K562 (cell line): ENCODE measurements around the gene PRSS57. TPM values are rescaled to one million over a fixed set of nuclear protein-coding genes. Genes with fewer than 3 reads are reported as not detected.

ENCODE experiments used
- FOS ChIP-seq: IDR thresholded peaks from 3 replicates; pipeline ENCODE4 v1.6.1; 2011; ENCODE audit not compliant: insufficient read length; ENCODE audit errors: extremely low read depth
- MEF2A ChIP-seq: IDR thresholded peaks from 2 replicates; pipeline ENCODE4 v1.6.1; 2011; ENCODE audit warnings: low read depth, mild to moderate bottlenecking, low read length, moderate library complexity; ENCODE audit not compliant: control insufficient read depth
- ZBTB11 ChIP-seq, 3 experiments: fragments of 200-800 bp in 1 of 3; fragments of 250-450 bp in 1 of 3; fragments of 450-650 bp in 1 of 3; sonication (Bioruptor Pico) in 1 of 3; sonication (Bioruptor generic) in 1 of 3; formaldehyde crosslinking in 1 of 3; IDR thresholded peaks; 2 replicates each; pipeline versions ENCODE4 v1.6.1 to v1.8.0; 2016 to 2022; ENCODE audit warnings: mild to moderate bottlenecking in 2 of 3, missing genetic modification characterization in 2 of 3, missing compliant biosample characterization in 1 of 3, moderate library complexity in 1 of 3
- ZNF592 ChIP-seq: fragments of 450-650 bp; IDR thresholded peaks from 2 replicates; pipeline ENCODE4 v1.6.1; 2017; ENCODE audit warnings: antibody characterized with exemption, mild to moderate bottlenecking
- polyA plus RNA-seq, 8 experiments: library from polyadenylated mRNA; depleted of rRNA in 4 of 8; stranded (reverse) in 5 of 8; unstranded in 3 of 8; fragments of >200 nt; fragmentation: Nextera tagmentation in 2 of 8; fragmentation: Illumina TruSeq in 1 of 8; extraction: Ambion mirVana in 2 of 8; extraction: Trizol in 1 of 8; gene quantifications; 2 replicates each; pipeline versions ENCODE4 v1.2.1 to v1.2.3, GENCODE V29; 2011 to 2014; ENCODE audit warnings: inconsistent platforms in 1 of 8, missing spikeins in 1 of 8
- total RNA-seq, 7 experiments: library from RNA; depleted of rRNA in 6 of 7; stranded (reverse); fragments of >200 nt in 6 of 7; fragmentation: Illumina TruSeq in 2 of 7; extraction: Trizol in 2 of 7; gene quantifications; 2 replicates each; pipeline versions ENCODE4 v1.2.1 to v1.2.3, GENCODE V29; 2011 to 2021; ENCODE audit warnings: low replicate concordance in 1 of 7

The PRSS57 gene
- total and polyA plus RNA-seq, 9 of the 15 experiments (the other 6 are each of a cell fraction or from before 2014, with no cell fraction given), result 0.06 to 2.5 (median 1.3) TPM; not detected in 3

- TF ChIP-seq ZNF592 (no peak), ZBTB11 (CRISPR knock-in tag; IDR thresholded peaks at IDR 0.05) (no peak), FOS (no peak), MEF2A (no peak)
Observed at GRCh38 chr19:687569-688166, 7.6 kb downstream of the PRSS57 start (continued).
